Measurements from ENCODE around the gene ZNF224. TPM values are rescaled to one million over a fixed set of nuclear protein-coding genes. Genes with fewer than 3 reads are reported as not detected.
A peak's percentile ranks its signal among the peaks of the same experiment; 100 is the strongest.

Gene ZNF224
- total RNA-seq, 5 donors from 2014 or later (not counting 1 experiment from before 2014, with no cell fraction given), result 42.2 to 72.3 (median 71.2) TPM

DNA sequence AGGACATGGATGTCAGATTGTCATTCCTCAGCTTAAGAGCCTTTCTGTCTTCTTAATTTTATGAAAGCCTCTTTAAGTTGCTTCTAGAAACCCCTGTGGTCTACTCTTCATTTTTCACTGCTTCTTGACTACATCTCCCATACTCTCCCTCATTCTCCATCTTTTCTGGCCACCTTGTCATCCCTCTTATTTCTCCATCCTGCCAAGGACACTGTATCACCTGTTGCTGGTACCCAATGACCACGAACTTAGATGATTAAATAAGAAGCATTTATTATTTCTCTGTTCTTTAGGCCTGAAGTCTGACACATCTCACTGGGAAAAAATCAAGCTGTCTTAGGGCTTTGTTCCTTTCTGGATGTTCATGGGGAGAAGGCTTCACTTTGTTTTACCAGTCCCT lies 33.1 kb upstream of the ZNF224 start:
- no CpG with 5 or more reads among the region's 1 CpG for WGBS (ENCODE audit: insufficient coverage)
- no peak overlapping the region for H3K27ac ChIP-seq (ENCODE audit: low read length)
- ChIA-PET CTCF (interaction anchor here in 1 of 2 donors (0.6 kb wide), 1 partner anchor 339 kb away, joined by 4 read pairs; no protein-coding TSS in a partner anchor), POLR2A (no interaction called here)
- no peaks in the 10 kb centered on the region for H3K4me1 ChIP-seq (ENCODE audit: control insufficient read depth in 1 of 2, extremely low read depth in 1 of 2, insufficient read depth in 2 of 2, low read length in 2 of 2)
- H3K27me3 ChIP-seq (replicated peaks in 1 of 2; ENCODE audit: control insufficient read depth in 2 of 2, extremely low read depth in 1 of 2, insufficient read depth in 2 of 2, low read length in 1 of 2), result no peaks in the 10 kb centered on the region
- no peak for DNase-seq
- H3K4me1 Mint-ChIP-seq, result no peaks in the 10 kb centered on the region
- H3K27me3 Mint-ChIP-seq, result no peaks in the 10 kb centered on the region
- no peak overlapping the region for H3K4me3 Mint-ChIP-seq
- H3K27ac Mint-ChIP-seq, result no peak overlapping the region
- no peak overlapping the region for H3K4me3 ChIP-seq (ENCODE audit: control insufficient read depth in 1 of 2, extremely low read depth in 1 of 2, low read length in 1 of 2)
- peaks cover 6 to 16% of the 10 kb centered on the region in 2 donors for H3K36me3 ChIP-seq (ENCODE audit: control insufficient read depth in 2 of 2, extremely low read depth in 1 of 2, insufficient read depth in 1 of 2, low read length in 1 of 2)
- peaks cover 85% of the 10 kb centered on the region for H3K36me3 Mint-ChIP-seq
- peaks cover 3% of the 10 kb centered on the region for H3K9me3 ChIP-seq
- no peak for ATAC-seq (replicated peaks in 1 of 4)
- peaks cover 12 to 46% (median 40%) of the 10 kb centered on the region in 3 donors for H3K9me3 Mint-ChIP-seq

DNA sequence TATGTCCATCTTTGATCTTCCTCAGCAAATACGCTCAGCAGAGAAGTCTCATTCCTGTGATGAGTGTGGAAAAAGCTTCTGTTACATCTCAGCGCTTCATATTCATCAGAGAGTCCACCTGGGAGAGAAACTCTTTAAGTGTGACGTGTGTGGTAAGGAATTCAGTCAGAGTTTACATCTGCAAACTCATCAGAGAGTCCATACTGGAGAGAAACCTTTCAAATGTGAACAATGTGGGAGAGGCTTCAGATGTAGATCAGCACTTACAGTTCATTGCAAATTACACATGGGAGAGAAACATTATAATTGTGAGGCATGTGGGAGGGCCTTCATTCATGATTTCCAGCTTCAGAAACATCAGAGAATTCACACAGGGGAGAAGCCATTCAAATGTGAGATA lies 27.9 kb upstream of the ZNF224 start:
- H3K9me3 Mint-ChIP-seq, result peaks cover 27 to 63% (median 55%) of the 10 kb centered on the region in 3 donors
- ATAC-seq (replicated peaks in 1 of 4), result no peak
- H3K4me3 ChIP-seq (ENCODE audit: control insufficient read depth in 1 of 2, extremely low read depth in 1 of 2, low read length in 1 of 2), result no peak overlapping the region
- H3K4me1 ChIP-seq (ENCODE audit: control insufficient read depth in 1 of 2, extremely low read depth in 1 of 2, insufficient read depth in 2 of 2, low read length in 2 of 2), result peaks cover 0 to 2% of the 10 kb centered on the region in 2 experiments
- DNase-seq, result no peak
- H3K9me3 ChIP-seq, result peaks cover 13% of the 10 kb centered on the region
- ChIA-PET POLR2A (no interaction called here), CTCF (no interaction called here)
- H3K4me1 Mint-ChIP-seq, result peaks cover 1 to 5% (median 4%) of the 10 kb centered on the region in 3 donors
- H3K36me3 Mint-ChIP-seq, result peaks cover 54% of the 10 kb centered on the region
- no peaks in the 10 kb centered on the region for H3K27me3 ChIP-seq (replicated peaks in 1 of 2; ENCODE audit: control insufficient read depth in 2 of 2, extremely low read depth in 1 of 2, insufficient read depth in 2 of 2, low read length in 1 of 2)
- H3K27me3 Mint-ChIP-seq, result no peaks in the 10 kb centered on the region
- H3K36me3 ChIP-seq (ENCODE audit: control insufficient read depth in 2 of 2, extremely low read depth in 1 of 2, insufficient read depth in 1 of 2, low read length in 1 of 2), result peaks cover 2 to 12% of the 10 kb centered on the region in 2 donors
- H3K27ac Mint-ChIP-seq, result no peak overlapping the region
- WGBS (ENCODE audit: insufficient coverage), result no CpG with 5 or more reads among the region's 3 CpGs
- no peak overlapping the region for H3K27ac ChIP-seq (ENCODE audit: low read length)
- H3K4me3 Mint-ChIP-seq, result no peak overlapping the region

DNA sequence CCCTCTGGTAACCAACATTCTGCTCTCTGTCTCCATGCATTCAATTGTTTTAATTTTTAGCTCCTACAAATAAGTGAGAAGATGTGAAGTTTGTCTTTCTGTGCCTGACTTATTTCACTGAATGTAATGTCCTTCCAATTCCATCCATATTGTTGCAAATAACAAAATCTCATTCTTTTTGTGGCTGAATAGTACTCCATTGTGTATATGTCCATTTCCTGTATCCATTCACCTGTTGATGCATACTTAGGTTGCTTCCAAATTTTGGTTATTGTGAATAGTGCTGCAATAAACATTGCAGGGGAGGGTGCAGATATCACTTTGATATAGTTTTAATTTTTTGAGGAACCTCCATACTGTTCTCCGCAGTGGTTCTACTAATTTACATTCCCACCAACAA lies 24.7 kb upstream of the ZNF224 start:
- no peak overlapping the region for H3K4me3 ChIP-seq (ENCODE audit: control insufficient read depth in 1 of 2, extremely low read depth in 1 of 2, low read length in 1 of 2)
- peaks cover 0 to 5% of the 10 kb centered on the region in 2 donors for H3K36me3 ChIP-seq (ENCODE audit: control insufficient read depth in 2 of 2, extremely low read depth in 1 of 2, insufficient read depth in 1 of 2, low read length in 1 of 2)
- Mint-ChIP-seq H3K27me3 (no peaks in the 10 kb centered on the region), H3K4me3 (no peak overlapping the region), H3K4me1 (peaks cover 21 to 25% (median 24%) of the 10 kb centered on the region in 3 donors), H3K9me3 (peaks cover 33 to 52% (median 40%) of the 10 kb centered on the region in 3 donors), H3K36me3 (peaks cover 23% of the 10 kb centered on the region), H3K27ac (no peak overlapping the region)
- no peak for DNase-seq
- no peak for ATAC-seq (replicated peaks in 1 of 4)
- H3K27ac ChIP-seq (ENCODE audit: low read length), result no peak overlapping the region
- H3K4me1 ChIP-seq (ENCODE audit: control insufficient read depth in 1 of 2, extremely low read depth in 1 of 2, insufficient read depth in 2 of 2, low read length in 2 of 2), result peaks cover 5 to 21% of the 10 kb centered on the region in 2 experiments
- WGBS (ENCODE audit: insufficient coverage), result no CpG with 5 or more reads among the region's 1 CpG
- CTCF ChIA-PET, result no interaction called here
- H3K27me3 ChIP-seq (replicated peaks in 1 of 2; ENCODE audit: control insufficient read depth in 2 of 2, extremely low read depth in 1 of 2, insufficient read depth in 2 of 2, low read length in 1 of 2), result no peaks in the 10 kb centered on the region
- H3K9me3 ChIP-seq, result peaks cover 12% of the 10 kb centered on the region
- POLR2A ChIA-PET, result no interaction called here

DNA sequence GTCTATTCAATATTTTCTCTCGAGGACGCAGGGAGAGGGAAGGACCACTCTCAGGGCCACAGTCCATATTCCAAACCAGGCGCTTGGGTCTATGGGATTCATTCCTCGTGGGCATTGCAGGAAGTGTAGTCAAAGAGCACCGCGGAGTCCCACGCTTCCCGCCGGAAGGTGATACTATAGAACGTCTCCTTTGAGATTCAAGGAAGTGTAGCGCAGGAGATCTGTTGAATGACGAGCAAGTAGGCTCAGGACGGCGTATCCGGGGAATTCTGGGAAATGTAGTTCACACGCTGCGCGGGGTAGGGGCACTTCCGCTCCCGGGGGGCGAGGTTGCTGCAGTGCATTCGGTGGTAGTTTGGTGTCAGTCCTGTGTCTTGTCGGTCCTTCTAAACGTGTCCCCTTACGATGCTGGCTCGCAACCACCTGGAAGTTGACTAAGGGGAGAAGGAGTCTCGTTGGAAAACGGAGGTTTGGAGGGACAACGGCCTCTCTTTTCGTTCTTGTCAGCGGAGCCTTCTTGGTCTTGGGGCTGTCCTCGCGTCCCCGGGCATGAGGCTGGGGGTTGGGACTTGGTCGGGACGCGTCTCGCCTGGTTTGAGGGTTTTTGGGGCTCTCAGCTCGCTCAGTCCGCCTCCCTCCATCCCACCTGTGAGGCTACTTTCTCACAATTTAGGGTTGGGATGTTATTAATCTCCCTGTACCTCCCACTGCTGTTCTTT lies 22.2 kb upstream of the ZNF224 start, which contains the start of gene ZNF284:
ZNF284 (plus strand) TSS at position 336 of the 719 bp plus-strand sequence. CDS start 4,231 bp downstream, outside the sequence.
- no peaks in the 10 kb centered on the region for H3K27me3 Mint-ChIP-seq
- CTCF ChIA-PET, result interaction anchor here in 1 of 2 donors (0.7 kb wide), 1 partner anchor 68 kb away, joined by 4 read pairs; no protein-coding TSS in a partner anchor
- H3K36me3 ChIP-seq (ENCODE audit: control insufficient read depth in 2 of 2, extremely low read depth in 1 of 2, insufficient read depth in 1 of 2, low read length in 1 of 2), result no peaks in the 10 kb centered on the region
- H3K9me3 Mint-ChIP-seq, result peaks cover 21 to 32% (median 24%) of the 10 kb centered on the region in 3 donors
- WGBS (ENCODE audit: insufficient coverage), result 1% methylated on average over 24 of the region's 40 CpGs
- ATAC-seq (replicated peaks in 1 of 4) (peak; percentile 98 to 100 (median 100)), DNase-seq (peak; percentile 63 to 91 (median 77))
- H3K4me3 ChIP-seq (ENCODE audit: control insufficient read depth in 1 of 2, extremely low read depth in 1 of 2, low read length in 1 of 2), result peak within 1 kb of the TSS; percentile 67 to 94
- H3K9me3 ChIP-seq, result peaks cover 3% of the 10 kb centered on the region
- H3K4me1 ChIP-seq (ENCODE audit: control insufficient read depth in 1 of 2, extremely low read depth in 1 of 2, insufficient read depth in 2 of 2, low read length in 2 of 2), result peaks cover 5 to 21% of the 10 kb centered on the region in 2 experiments
- peaks cover 25 to 32% (median 26%) of the 10 kb centered on the region in 3 donors for H3K4me1 Mint-ChIP-seq
- H3K27ac Mint-ChIP-seq, result peak within 1 kb of the TSS; percentile 71 to 87
- peak within 1 kb of the TSS; percentile 43 for H3K27ac ChIP-seq (ENCODE audit: low read length)
- peaks cover 20% of the 10 kb centered on the region for H3K36me3 Mint-ChIP-seq
- POLR2A ChIA-PET, result no interaction called here
- H3K4me3 Mint-ChIP-seq, result peak within 1 kb of the TSS; percentile 91 to 96 (median 93)
- H3K27me3 ChIP-seq (replicated peaks in 1 of 2; ENCODE audit: control insufficient read depth in 2 of 2, extremely low read depth in 1 of 2, insufficient read depth in 2 of 2, low read length in 1 of 2), result no peaks in the 10 kb centered on the region

DNA sequence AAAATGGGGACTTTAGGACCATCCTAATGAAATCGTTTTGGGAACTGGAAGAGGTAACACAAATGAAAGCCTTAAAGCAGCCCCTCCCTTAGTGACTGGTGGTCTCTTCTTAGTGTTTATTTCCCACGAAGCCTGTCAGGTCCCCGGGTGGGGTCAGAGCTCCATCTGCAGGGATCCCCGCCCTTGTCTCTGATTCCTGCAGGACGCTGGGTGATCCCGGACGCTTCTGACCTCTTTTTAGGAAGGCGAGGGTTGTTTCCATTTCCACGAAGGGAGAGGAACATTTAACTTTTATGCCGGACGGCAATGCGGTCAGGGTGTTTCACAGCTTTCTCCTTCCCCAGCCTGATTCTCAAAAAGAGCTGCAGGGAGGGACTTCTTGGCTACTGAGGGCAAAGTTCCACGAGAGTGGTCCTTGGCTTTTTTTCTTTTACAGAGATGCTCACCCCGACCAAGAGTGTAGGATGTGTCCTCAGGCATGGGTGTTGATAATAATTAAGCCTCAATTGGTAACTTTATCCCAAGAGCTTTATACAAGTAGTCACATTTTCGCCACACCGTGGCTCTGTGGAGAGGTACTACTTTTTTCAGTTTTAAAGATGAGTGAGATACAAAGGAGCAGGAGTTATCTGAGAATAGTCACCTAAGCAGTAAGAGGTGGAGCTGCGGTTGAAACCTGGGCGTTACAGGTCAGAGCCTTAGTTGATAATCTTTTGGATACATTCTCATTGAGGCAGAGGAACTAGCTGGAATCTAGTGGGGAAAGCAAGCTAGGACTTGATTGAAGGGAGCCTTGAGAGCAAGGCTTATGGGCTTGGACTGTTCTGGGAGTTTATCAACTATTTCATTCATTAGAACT lies 21.4 kb upstream of the ZNF224 start:
- WGBS (ENCODE audit: insufficient coverage), result 20% methylated on average over 13 of the region's 18 CpGs
- ATAC-seq (replicated peaks in 1 of 4) (no peak), DNase-seq (peak in 1 of 35 experiments; percentile 5)
- H3K4me1 Mint-ChIP-seq, result peaks cover 25 to 32% (median 26%) of the 10 kb centered on the region in 3 donors
- ChIA-PET CTCF (no interaction called here), POLR2A (no interaction called here)
- Histone ChIP-seq H3K4me3 (ENCODE audit: control insufficient read depth in 1 of 2, extremely low read depth in 1 of 2, low read length in 1 of 2) (peak overlapping the region; percentile 67 to 94), H3K4me1 (ENCODE audit: control insufficient read depth in 1 of 2, extremely low read depth in 1 of 2, insufficient read depth in 2 of 2, low read length in 2 of 2) (peaks cover 5 to 21% of the 10 kb centered on the region in 2 experiments), H3K9me3 (peaks cover 2% of the 10 kb centered on the region), H3K27ac (ENCODE audit: low read length) (no peak overlapping the region), H3K27me3 (replicated peaks in 1 of 2; ENCODE audit: control insufficient read depth in 2 of 2, extremely low read depth in 1 of 2, insufficient read depth in 2 of 2, low read length in 1 of 2) (no peaks in the 10 kb centered on the region), H3K36me3 (ENCODE audit: control insufficient read depth in 2 of 2, extremely low read depth in 1 of 2, insufficient read depth in 1 of 2, low read length in 1 of 2) (peaks cover 0 to 8% of the 10 kb centered on the region in 2 donors)
- H3K4me3 Mint-ChIP-seq, result peak overlapping the region; percentile 91 to 96 (median 93)
- H3K36me3 Mint-ChIP-seq, result peaks cover 22% of the 10 kb centered on the region
- H3K27me3 Mint-ChIP-seq, result no peaks in the 10 kb centered on the region
- H3K27ac Mint-ChIP-seq, result peak overlapping the region in 1 of 2 donors; percentile 87
- peaks cover 18 to 26% (median 20%) of the 10 kb centered on the region in 3 donors for H3K9me3 Mint-ChIP-seq

DNA sequence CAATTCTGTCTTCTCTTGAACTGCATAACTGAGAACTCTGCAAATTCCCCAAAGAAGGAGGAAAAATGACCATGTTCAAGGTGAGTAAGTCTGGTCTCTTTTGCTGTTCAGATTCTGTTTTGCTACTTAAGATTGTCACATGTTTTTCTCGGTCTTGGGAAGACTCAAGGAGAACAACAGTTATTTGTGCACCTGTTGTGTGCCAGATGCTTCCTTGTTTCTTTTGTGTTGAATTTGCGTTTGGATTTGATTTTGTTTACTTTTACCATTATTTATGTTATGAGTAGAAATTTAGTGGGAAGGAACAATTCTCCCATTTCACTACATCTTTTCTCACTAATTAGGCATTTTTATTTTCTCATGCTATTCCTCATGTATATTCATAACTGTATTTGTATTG lies 17.8 kb upstream of the ZNF224 start:
- WGBS (ENCODE audit: insufficient coverage), result no CpG with 5 or more reads among the region's 2 CpGs
- H3K4me1 Mint-ChIP-seq, result peaks cover 21 to 27% (median 24%) of the 10 kb centered on the region in 3 donors
- no peak overlapping the region for H3K27ac Mint-ChIP-seq
- no peak overlapping the region for H3K4me3 Mint-ChIP-seq
- H3K9me3 Mint-ChIP-seq, result peaks cover 3 to 10% (median 5%) of the 10 kb centered on the region in 3 donors
- Histone ChIP-seq H3K27me3 (replicated peaks in 1 of 2; ENCODE audit: control insufficient read depth in 2 of 2, extremely low read depth in 1 of 2, insufficient read depth in 2 of 2, low read length in 1 of 2) (no peaks in the 10 kb centered on the region), H3K9me3 (no peaks in the 10 kb centered on the region), H3K27ac (ENCODE audit: low read length) (no peak overlapping the region), H3K4me3 (ENCODE audit: control insufficient read depth in 1 of 2, extremely low read depth in 1 of 2, low read length in 1 of 2) (no peak overlapping the region), H3K36me3 (ENCODE audit: control insufficient read depth in 2 of 2, extremely low read depth in 1 of 2, insufficient read depth in 1 of 2, low read length in 1 of 2) (peaks cover 3 to 16% of the 10 kb centered on the region in 2 donors), H3K4me1 (ENCODE audit: control insufficient read depth in 1 of 2, extremely low read depth in 1 of 2, insufficient read depth in 2 of 2, low read length in 2 of 2) (peaks cover 5 to 18% of the 10 kb centered on the region in 2 experiments)
- POLR2A ChIA-PET, result no interaction called here
- no peaks in the 10 kb centered on the region for H3K27me3 Mint-ChIP-seq
- ATAC-seq (replicated peaks in 1 of 4) (no peak), DNase-seq (no peak)
- peaks cover 38% of the 10 kb centered on the region for H3K36me3 Mint-ChIP-seq
- CTCF ChIA-PET, result no interaction called here

Data from T-cell (primary cell).